Endodermal cell (in vitro differentiated cells): ENCODE data around the gene FXYD6. TPM values are rescaled to one million over a fixed set of nuclear protein-coding genes. Genes with fewer than 3 reads are reported as not detected.

Experiments
- DNase-seq: peaks from one replicate; pipeline ENCODE4 v3.0.0-alpha.2; 2017
- H3K27ac ChIP-seq: 2 replicates; pipeline ENCODE4 v1.5.1; 2013; ENCODE audit warnings: mild to moderate bottlenecking, low read depth, low read length, moderate library complexity
- H3K27me3 ChIP-seq: 2 replicates; pipeline ENCODE4 v1.6.1; 2013; ENCODE audit warnings: mild to moderate bottlenecking, low read length, moderate library complexity; ENCODE audit not compliant: insufficient read depth, control insufficient read depth, poor library complexity, severe bottlenecking
- H3K36me3 ChIP-seq: 2 replicates; pipeline ENCODE4 v1.7.0; 2013; ENCODE audit warnings: mild to moderate bottlenecking, low read length, moderate library complexity; ENCODE audit not compliant: control insufficient read depth, insufficient read depth
- H3K4me1 ChIP-seq: one replicate; pipeline ENCODE4 v1.7.0; 2013; ENCODE audit warnings: low read length; ENCODE audit not compliant: control insufficient read depth, insufficient read depth
- H3K4me3 ChIP-seq: 2 replicates; pipeline ENCODE4 v1.5.1; 2013; ENCODE audit warnings: mild to moderate bottlenecking, low read length, moderate library complexity
- H3K9ac ChIP-seq: 2 replicates; pipeline ENCODE4 v1.6.1; 2013; ENCODE audit warnings: mild to moderate bottlenecking, low read length, moderate library complexity; ENCODE audit not compliant: poor library complexity, severe bottlenecking; ENCODE audit errors: extremely low read depth
- H3K9me3 ChIP-seq: 2 replicates; pipeline ENCODE4 v1.6.1; 2013; ENCODE audit warnings: mild to moderate bottlenecking, low read length, moderate library complexity; ENCODE audit not compliant: control insufficient read depth
- H3K27ac Mint-ChIP-seq: 2 replicates; pipeline ENCODE4 v1.8.0; 2020; ENCODE audit warnings: mixed read lengths
- H3K27me3 Mint-ChIP-seq: 2 replicates; pipeline ENCODE4 v1.8.0; 2021; ENCODE audit warnings: mild to moderate bottlenecking, mixed read lengths; ENCODE audit not compliant: insufficient read depth
- H3K36me3 Mint-ChIP-seq: 2 replicates; pipeline ENCODE4 v1.8.0; 2020; ENCODE audit warnings: low read depth, mixed read lengths
- H3K4me1 Mint-ChIP-seq: 2 replicates; pipeline ENCODE4 v1.8.0; 2020; ENCODE audit warnings: mixed read lengths
- H3K4me3 Mint-ChIP-seq: 2 replicates; pipeline ENCODE4 v1.8.0; 2020; ENCODE audit warnings: mild to moderate bottlenecking, moderate library complexity, mixed read lengths
- H3K9me3 Mint-ChIP-seq: 2 replicates; pipeline ENCODE4 v1.8.0; 2020; ENCODE audit warnings: mild to moderate bottlenecking, mixed read lengths
- CTCF ChIP-seq: fragments of 200-600 bp; sonication (generic); conservative IDR thresholded peaks from 2 replicates; pipeline ENCODE4 v1.5.0; 2021; ENCODE audit warnings: antibody characterized with exemption, mild to moderate bottlenecking
- WGBS, 2 experiments: methylation state at CpG; one replicate each; pipeline versions ENCODE4 v1.1.5 to v1.1.7; 2013; ENCODE audit warnings: missing lambda C conversion rate in 2 of 2, mixed read lengths in 1 of 2; ENCODE audit not compliant: insufficient coverage in 1 of 2, insufficient read length in 1 of 2; 5-methylcytosine and 5-hydroxymethylcytosine counted together
- total RNA-seq, 2 donors: library from RNA; stranded (reverse); fragmentation: NEBNext Ultra II Directional in 1 of 2; extraction: Animal tissue kit (Norgen Biotek cat#: 25700) in 1 of 2; gene quantifications; 2 replicates in 1 of 2; 3 replicates in 1 of 2; pipeline ENCODE4 v1.2.1, GENCODE V29; 2021

FXYD6 gene
- total RNA-seq, 2 donors from 2014 or later = 54.1 to 61.8 TPM

- Histone ChIP-seq H3K4me3 (no peak overlapping the region), H3K27me3 (peaks cover 88% of the 10 kb centered on the region), H3K9me3 (no peaks in the 10 kb centered on the region), H3K4me1 (no peaks in the 10 kb centered on the region), H3K36me3 (no peaks in the 10 kb centered on the region), H3K27ac (no peak overlapping the region), H3K9ac (no peak overlapping the region)
- 91% methylated on average over 8 to 9 of the region's 9 CpGs for WGBS, 2 experiments
- H3K27ac Mint-ChIP-seq = no peak overlapping the region
- peaks cover 82% of the 10 kb centered on the region for H3K27me3 Mint-ChIP-seq
- H3K4me3 Mint-ChIP-seq = no peak overlapping the region
- H3K9me3 Mint-ChIP-seq = no peaks in the 10 kb centered on the region
- no peaks in the 10 kb centered on the region for H3K36me3 Mint-ChIP-seq
- no peak for TF ChIP-seq CTCF
- H3K4me1 Mint-ChIP-seq = peaks cover 5% of the 10 kb centered on the region
- no peak for DNase-seq
Observed at GRCh38 chr11:117793583-117793982, 82.9 kb downstream of the FXYD6 start.

- DNase-seq = no peak
- H3K9me3 Mint-ChIP-seq = no peaks in the 10 kb centered on the region
- H3K36me3 Mint-ChIP-seq = peaks cover under 1% of the 10 kb centered on the region
- peaks cover 5% of the 10 kb centered on the region for H3K4me1 Mint-ChIP-seq
- no peak for TF ChIP-seq CTCF
- peaks cover 80% of the 10 kb centered on the region for H3K27me3 Mint-ChIP-seq
- Histone ChIP-seq H3K4me1 (no peaks in the 10 kb centered on the region), H3K9me3 (no peaks in the 10 kb centered on the region), H3K27ac (no peak overlapping the region), H3K4me3 (no peak overlapping the region), H3K27me3 (peaks cover 84% of the 10 kb centered on the region), H3K36me3 (no peaks in the 10 kb centered on the region), H3K9ac (no peak overlapping the region)
- H3K4me3 Mint-ChIP-seq = no peak overlapping the region
- H3K27ac Mint-ChIP-seq = no peak overlapping the region
- WGBS, 2 experiments = 91 to 100% methylated on average over 1 to 6 of the region's 6 CpGs
Observed at GRCh38 chr11:117792992-117793391, 83.5 kb downstream of the FXYD6 start.

- Mint-ChIP-seq H3K36me3 (peaks cover 3% of the 10 kb centered on the region), H3K27me3 (peaks cover 76% of the 10 kb centered on the region), H3K27ac (no peak overlapping the region), H3K4me1 (peaks cover 10% of the 10 kb centered on the region), H3K9me3 (no peaks in the 10 kb centered on the region), H3K4me3 (no peak overlapping the region)
- Histone ChIP-seq H3K9me3 (no peaks in the 10 kb centered on the region), H3K9ac (no peak overlapping the region), H3K27me3 (peaks cover 77% of the 10 kb centered on the region), H3K4me1 (no peaks in the 10 kb centered on the region), H3K4me3 (no peak overlapping the region), H3K36me3 (no peaks in the 10 kb centered on the region), H3K27ac (no peak overlapping the region)
- 83% methylated on average over 3 of the region's 5 CpGs; no CpG with 5 or more reads in 1 of the 2 experiments for WGBS, 2 experiments
- TF ChIP-seq CTCF = no peak
- DNase-seq = no peak
Observed at GRCh38 chr11:117792241-117792640, 84.2 kb downstream of the FXYD6 start.
